ENCODE data around the gene EXOC3.

DNA sequence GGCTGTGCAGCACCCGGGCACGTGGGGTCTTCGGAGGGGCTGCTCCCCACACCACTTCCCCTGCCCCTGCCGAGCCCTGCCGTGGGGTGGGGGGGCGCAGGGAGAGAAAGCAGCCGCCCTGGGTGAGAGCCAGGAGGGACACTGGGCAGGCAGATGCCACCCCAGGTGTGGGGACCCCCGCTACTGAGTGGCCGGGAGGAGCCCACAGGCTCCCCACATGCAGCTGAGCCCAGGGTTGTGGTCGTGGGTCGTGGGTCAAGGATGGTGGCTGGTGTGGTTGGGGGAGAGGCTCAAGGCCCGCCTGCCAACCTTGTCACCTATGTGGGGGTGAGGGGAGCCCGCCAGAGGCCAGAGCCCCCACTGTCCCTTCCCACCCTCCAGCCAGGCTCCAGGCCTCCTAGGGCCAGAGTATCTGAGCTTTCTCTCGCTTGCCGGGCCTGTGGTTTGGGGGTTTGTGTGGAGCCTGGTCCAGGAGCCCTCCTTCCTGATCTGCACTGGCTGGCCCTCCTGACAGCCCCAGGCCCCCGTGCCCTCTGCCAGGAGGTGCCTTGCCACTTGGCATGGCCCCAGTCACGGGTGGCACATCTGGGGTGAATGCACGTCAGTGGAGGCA is 35.5 kb downstream of the EXOC3 start:
- TF ChIP-seq POLR2A (IDR thresholded peaks at IDR 0.05) (no peak), EP300 (IDR thresholded peaks at IDR 0.05) (no peak)
- TF ChIP-seq, protein P1, sequence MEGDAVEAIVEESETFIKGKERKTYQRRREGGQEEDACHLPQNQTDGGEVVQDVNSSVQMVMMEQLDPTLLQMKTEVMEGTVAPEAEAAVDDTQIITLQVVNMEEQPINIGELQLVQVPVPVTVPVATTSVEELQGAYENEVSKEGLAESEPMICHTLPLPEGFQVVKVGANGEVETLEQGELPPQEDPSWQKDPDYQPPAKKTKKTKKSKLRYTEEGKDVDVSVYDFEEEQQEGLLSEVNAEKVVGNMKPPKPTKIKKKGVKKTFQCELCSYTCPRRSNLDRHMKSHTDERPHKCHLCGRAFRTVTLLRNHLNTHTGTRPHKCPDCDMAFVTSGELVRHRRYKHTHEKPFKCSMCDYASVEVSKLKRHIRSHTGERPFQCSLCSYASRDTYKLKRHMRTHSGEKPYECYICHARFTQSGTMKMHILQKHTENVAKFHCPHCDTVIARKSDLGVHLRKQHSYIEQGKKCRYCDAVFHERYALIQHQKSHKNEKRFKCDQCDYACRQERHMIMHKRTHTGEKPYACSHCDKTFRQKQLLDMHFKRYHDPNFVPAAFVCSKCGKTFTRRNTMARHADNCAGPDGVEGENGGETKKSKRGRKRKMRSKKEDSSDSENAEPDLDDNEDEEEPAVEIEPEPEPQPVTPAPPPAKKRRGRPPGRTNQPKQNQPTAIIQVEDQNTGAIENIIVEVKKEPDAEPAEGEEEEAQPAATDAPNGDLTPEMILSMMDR (IDR thresholded peaks at IDR 0.05): no peak

Measured in gastroesophageal sphincter (tissue), 3 donors.